ENCODE data around the gene PSMB11. TPM values are rescaled to one million over a fixed set of nuclear protein-coding genes. Genes with fewer than 3 reads are reported as not detected.
A peak's percentile ranks its signal among the peaks of the same experiment; 100 is the strongest.

Gene PSMB11
- total and polyA plus RNA-seq, 2 experiments from 2014 or later = not detected

GRCh38 chr14:23055621-23056144, 13.7 kb downstream of the PSMB11 start:
- Histone ChIP-seq H2AFZ (no peak overlapping the region), H3K27me3 (no peaks in the 10 kb centered on the region), H3K79me2 (no peaks in the 10 kb centered on the region), H3K9me2 (replicated peaks; ENCODE audit: insufficient read depth) (no peaks in the 10 kb centered on the region), H3K27ac (no peak overlapping the region), H3K4me1 (ENCODE audit: insufficient read depth) (peaks cover 12% of the 10 kb centered on the region), H3K36me3 (replicated peaks; ENCODE audit: insufficient read depth, low read depth) (no peaks in the 10 kb centered on the region), H3K4me2 (peak overlapping the region; percentile 99), H3K4me3 (no peak overlapping the region), H4K20me1 (ENCODE audit: insufficient read depth, poor library complexity, severe bottlenecking) (no peaks in the 10 kb centered on the region), H3K9me3 (ENCODE audit: low read depth) (no peaks in the 10 kb centered on the region)
- TF ChIP-seq CTCF (IDR thresholded peaks at IDR 0.05; ENCODE audit: poor library complexity) = no peak
- no peak for TF ChIP-seq EZH2phosphoT487 (IDR thresholded peaks at IDR 0.05; ENCODE audit: low read depth, severe bottlenecking, unreplicated experiment)
- no peak for TF ChIP-seq EZH2 (IDR thresholded peaks at IDR 0.05; ENCODE audit: borderline replicate concordance)
- peak; percentile 52 for DNase-seq (ENCODE audit: low spot score)
- WGBS (ENCODE audit: low lambda C conversion rate, missing lambda C conversion rate) = 62% methylated on average over 6 of the region's 6 CpGs

GRCh38 chr14:23056145-23056955, 14.3 kb downstream of the PSMB11 start:
- Histone ChIP-seq H2AFZ (no peak overlapping the region), H3K4me1 (ENCODE audit: insufficient read depth) (peaks cover 12% of the 10 kb centered on the region), H3K36me3 (replicated peaks; ENCODE audit: insufficient read depth, low read depth) (no peaks in the 10 kb centered on the region), H3K9me3 (ENCODE audit: low read depth) (no peaks in the 10 kb centered on the region), H4K20me1 (ENCODE audit: insufficient read depth, poor library complexity, severe bottlenecking) (no peaks in the 10 kb centered on the region), H3K9me2 (replicated peaks; ENCODE audit: insufficient read depth) (no peaks in the 10 kb centered on the region), H3K27ac (peak overlapping the region; percentile 40), H3K4me2 (peak overlapping the region; percentile 99), H3K4me3 (peak overlapping the region; percentile 87), H3K27me3 (no peaks in the 10 kb centered on the region), H3K79me2 (no peaks in the 10 kb centered on the region)
- TF ChIP-seq EZH2 (IDR thresholded peaks at IDR 0.05; ENCODE audit: borderline replicate concordance) (no peak), EZH2phosphoT487 (IDR thresholded peaks at IDR 0.05; ENCODE audit: low read depth, severe bottlenecking, unreplicated experiment) (no peak), CTCF (IDR thresholded peaks at IDR 0.05; ENCODE audit: poor library complexity) (peak; percentile 66)
- peak; percentile 84 for DNase-seq (ENCODE audit: low spot score)
- 12% methylated on average over 13 of the region's 17 CpGs for whole genome bisulfite sequencing (ENCODE audit: low lambda C conversion rate, missing lambda C conversion rate)

GRCh38 chr14:23056956-23057756, 15.1 kb downstream of the PSMB11 start, which contains the start of gene CDH24:
Gene CDH24, minus strand, starts transcription at chr14:23057520. Its CDS starts 1,787 bp downstream, at chr14:23055733.
- Histone ChIP-seq H3K27me3 (no peaks in the 10 kb centered on the region), H3K36me3 (replicated peaks; ENCODE audit: insufficient read depth, low read depth) (no peaks in the 10 kb centered on the region), H3K79me2 (no peaks in the 10 kb centered on the region), H3K27ac (peak within 1 kb of the TSS; percentile 84), H3K4me2 (peak within 1 kb of the TSS; percentile 99), H3K9me2 (replicated peaks; ENCODE audit: insufficient read depth) (no peaks in the 10 kb centered on the region), H4K20me1 (ENCODE audit: insufficient read depth, poor library complexity, severe bottlenecking) (no peaks in the 10 kb centered on the region), H3K9me3 (ENCODE audit: low read depth) (no peaks in the 10 kb centered on the region), H3K4me3 (peak within 1 kb of the TSS; percentile 87), H2AFZ (peak within 1 kb of the TSS; percentile 84), H3K4me1 (ENCODE audit: insufficient read depth) (peaks cover 13% of the 10 kb centered on the region)
- no peak for TF ChIP-seq EZH2 (IDR thresholded peaks at IDR 0.05; ENCODE audit: borderline replicate concordance)
- TF ChIP-seq CTCF (IDR thresholded peaks at IDR 0.05; ENCODE audit: poor library complexity) = no peak
- TF ChIP-seq EZH2phosphoT487 (IDR thresholded peaks at IDR 0.05; ENCODE audit: low read depth, severe bottlenecking, unreplicated experiment) = no peak
- 6% methylated on average over 24 of the region's 73 CpGs for WGBS (ENCODE audit: low lambda C conversion rate, missing lambda C conversion rate)
- peak; percentile 89 for DNase-seq (ENCODE audit: low spot score)

All from hepatocyte (in vitro differentiated cells).